H1 (cell line): ENCODE measurements around the gene PLCB4. TPM values are rescaled to one million over a fixed set of nuclear protein-coding genes. Genes with fewer than 3 reads are reported as not detected.

Experiments used
- CTCF ChIA-PET: fragments of 300-600 bp; sonication (Branson Sonifier 250); formaldehyde crosslinking; loops from one replicate; lab custom pipeline; 2021; ENCODE audit not compliant: partially characterized antibody; lab: Charles Lee
- POLR2A ChIA-PET: fragments of 300-600 bp; sonication (Branson Sonifier 250); formaldehyde crosslinking; loops from one replicate; lab custom pipeline; 2021; ENCODE audit warnings: inconsistent platforms; ENCODE audit not compliant: partially characterized antibody; lab: Charles Lee
- DNase-seq, 2 experiments: peaks; one replicate each; pipeline versions ENCODE4 v3.0.0 to v3.0.0-alpha.2; 2010 to 2022; ENCODE audit warnings: low spot score in 2 of 2, low read depth in 1 of 2, mixed read lengths in 1 of 2
- FAIRE-seq: peaks from 2 replicates; lab custom pipeline; 2011; peaks lifted over from hg19 to GRCh38; lab: Jason Lieb, UNC
- H2AFZ ChIP-seq: 2 replicates; pipeline ENCODE4 v1.8.1; 2012; ENCODE audit warnings: low read length, inconsistent platforms
- H2AK5ac ChIP-seq: 2 replicates; pipeline ENCODE4 v1.6.1; 2013; ENCODE audit warnings: low read depth, low read length
- H2BK120ac ChIP-seq: replicated peaks from 2 replicates; pipeline ENCODE3; 2013; ENCODE audit warnings: low read depth, low read length, inconsistent platforms
- H2BK12ac ChIP-seq: 2 replicates; pipeline ENCODE4 v1.6.1; 2013; ENCODE audit warnings: low read depth, low read length
- H2BK15ac ChIP-seq: 2 replicates; pipeline ENCODE4 v1.6.1; 2013; ENCODE audit warnings: low read length
- H2BK20ac ChIP-seq: 2 replicates; pipeline ENCODE4 v1.6.1; 2013; ENCODE audit warnings: low read length
- H2BK5ac ChIP-seq: 2 replicates; pipeline ENCODE4 v1.6.1; 2013; ENCODE audit warnings: low read depth, low read length
- H3K14ac ChIP-seq: 2 replicates; pipeline ENCODE4 v1.6.1; 2013; ENCODE audit warnings: inconsistent platforms; ENCODE audit not compliant: insufficient read length
- H3K18ac ChIP-seq: 2 replicates; pipeline ENCODE4 v1.6.1; 2013; ENCODE audit warnings: low read length; ENCODE audit errors: extremely low read depth
- H3K23ac ChIP-seq: 2 replicates; pipeline ENCODE4 v1.6.1; 2013; ENCODE audit warnings: inconsistent platforms; ENCODE audit not compliant: insufficient read length
- H3K23me2 ChIP-seq: 2 replicates; pipeline ENCODE4 v1.6.1; 2013; ENCODE audit warnings: low read depth, low read length
- H3K27ac ChIP-seq: 2 replicates; pipeline ENCODE4 v1.6.1; 2011; ENCODE audit warnings: low read depth, low read length, inconsistent platforms
- H3K27me3 ChIP-seq, 4 experiments: replicated peaks in 1 of 4; 1 replicate in 1 of 4; 2 replicates in 3 of 4; pipeline versions ENCODE4 v1.6.1 to v1.8.1; 2011 to 2013; ENCODE audit warnings: low read length in 3 of 4, mild to moderate bottlenecking in 3 of 4, inconsistent platforms in 2 of 4, mixed read lengths in 2 of 4, moderate library complexity in 1 of 4; ENCODE audit not compliant: control insufficient read depth in 3 of 4, insufficient read depth in 3 of 4; ENCODE audit errors: extremely low read depth in 1 of 4
- H3K36me3 ChIP-seq, 4 experiments: 2 replicates each; pipeline versions ENCODE4 v1.6.1 to v1.8.1; 2011 to 2013; ENCODE audit warnings: mild to moderate bottlenecking in 4 of 4, low read length in 3 of 4, moderate library complexity in 2 of 4, control low read depth in 1 of 4, inconsistent platforms in 1 of 4; ENCODE audit not compliant: insufficient read depth in 4 of 4, control insufficient read depth in 2 of 4
- H3K4ac ChIP-seq: replicated peaks from 2 replicates; pipeline ENCODE3; 2013; ENCODE audit warnings: low read length, low read depth, mixed read lengths, inconsistent platforms; ENCODE audit not compliant: insufficient read length
- H3K4me1 ChIP-seq, 4 experiments: replicated peaks in 1 of 4; 1 replicate in 1 of 4; 2 replicates in 3 of 4; pipeline versions ENCODE4 v1.6.1 to v1.8.1; 2011 to 2013; ENCODE audit warnings: low read length in 3 of 4, inconsistent platforms in 2 of 4, mixed read lengths in 1 of 4; ENCODE audit not compliant: insufficient read depth in 4 of 4, control insufficient read depth in 3 of 4
- H3K4me2 ChIP-seq, 2 experiments: 2 replicates each; pipeline versions ENCODE4 v1.6.1 to v1.8.1; 2011 to 2013; ENCODE audit warnings: low read depth in 2 of 2, low read length in 2 of 2, control low read depth in 1 of 2, inconsistent platforms in 1 of 2, mild to moderate bottlenecking in 1 of 2; ENCODE audit not compliant: insufficient read depth in 1 of 2
- H3K4me3 ChIP-seq, 4 experiments: fragments of 200-600, 300-600 bp in 1 of 4; sonication (generic), shearing (Covaris generic), sonication (Bioruptor Twin) in 1 of 4; 2 replicates each; pipeline versions ENCODE4 v1.5.1 to v1.8.1; 2011 to 2016; ENCODE audit warnings: low read length in 4 of 4, low read depth in 3 of 4, control low read depth in 2 of 4, inconsistent platforms in 2 of 4, mild to moderate bottlenecking in 2 of 4, mixed read lengths in 1 of 4, moderate library complexity in 1 of 4; ENCODE audit not compliant: insufficient read depth in 2 of 4; ENCODE audit errors: extremely low read depth in 1 of 4
- H3K56ac ChIP-seq: replicated peaks from 2 replicates; pipeline ENCODE3; 2013; ENCODE audit warnings: low read depth, mild to moderate bottlenecking, mixed read lengths, low read length, inconsistent platforms; ENCODE audit not compliant: insufficient read length
- H3K79me1 ChIP-seq: 2 replicates; pipeline ENCODE4 v1.6.1; 2013; ENCODE audit warnings: low read depth, low read length, control low read depth
- H3K79me2 ChIP-seq, 2 experiments: 2 replicates each; pipeline versions ENCODE4 v1.6.1 to v1.8.1; 2012 to 2013; ENCODE audit warnings: low read length in 2 of 2, mild to moderate bottlenecking in 2 of 2, inconsistent platforms in 1 of 2; ENCODE audit not compliant: insufficient read depth in 2 of 2, control insufficient read depth in 1 of 2
- H3K9ac ChIP-seq, 4 experiments: replicated peaks in 1 of 4; 1 replicate in 1 of 4; 2 replicates in 3 of 4; pipeline versions ENCODE4 v1.6.1 to v1.8.1; 2011 to 2013; ENCODE audit warnings: low read depth in 3 of 4, low read length in 3 of 4, control low read depth in 2 of 4, mild to moderate bottlenecking in 2 of 4, moderate library complexity in 2 of 4, inconsistent platforms in 1 of 4; ENCODE audit errors: extremely low read depth in 1 of 4
- H3K9me3 ChIP-seq, 2 experiments: 2 replicates each; pipeline versions ENCODE4 v1.6.1 to v1.8.1; 2012 to 2013; ENCODE audit warnings: mild to moderate bottlenecking in 2 of 2, moderate library complexity in 2 of 2, control low read depth in 1 of 2, inconsistent platforms in 1 of 2, low read depth in 1 of 2, low read length in 1 of 2, mixed read lengths in 1 of 2; ENCODE audit not compliant: insufficient read depth in 2 of 2
- H4K20me1 ChIP-seq, 2 experiments: replicated peaks in 1 of 2; 2 replicates each; pipeline versions ENCODE3 to v1.8.1; 2011 to 2013; ENCODE audit warnings: inconsistent platforms in 2 of 2, low read length in 2 of 2, mild to moderate bottlenecking in 1 of 2; ENCODE audit not compliant: insufficient read depth in 2 of 2, control insufficient read depth in 1 of 2
- H4K5ac ChIP-seq: 2 replicates; pipeline ENCODE4 v1.6.1; 2013; ENCODE audit warnings: low read length, low read depth, mixed read lengths, inconsistent platforms; ENCODE audit not compliant: insufficient read length
- H4K8ac ChIP-seq: 2 replicates; pipeline ENCODE4 v1.8.0; 2013; ENCODE audit warnings: mild to moderate bottlenecking, moderate library complexity, low read length, inconsistent platforms; ENCODE audit not compliant: insufficient read depth; ENCODE audit errors: extremely low read depth
- H4K91ac ChIP-seq: replicated peaks from 2 replicates; pipeline ENCODE3; 2013; ENCODE audit warnings: low read length, mixed read lengths, inconsistent platforms; ENCODE audit not compliant: insufficient read length
- ASH2L ChIP-seq: fragments of 200-600, 300-600 bp; sonication (generic); IDR thresholded peaks from one replicate; pipeline ENCODE4 v1.7.1; 2017; ENCODE audit warnings: low read length
- HDAC2 ChIP-seq, 2 experiments: fragments of 300-600 bp in 1 of 2; sonication (generic) in 1 of 2; IDR thresholded peaks; 2 replicates each; pipeline ENCODE4 v1.6.1; 2011 to 2012; ENCODE audit warnings: low read depth in 2 of 2, low read length in 2 of 2, mild to moderate bottlenecking in 2 of 2, moderate library complexity in 2 of 2, borderline replicate concordance in 1 of 2, inconsistent platforms in 1 of 2
- RFX5 ChIP-seq: IDR thresholded peaks from 2 replicates; pipeline ENCODE4 v1.6.1; 2011; ENCODE audit warnings: low read depth, low read length, improper control_type of control experiment, borderline replicate concordance
- polyA plus RNA-seq, 7 experiments: library from polyadenylated mRNA; depleted of rRNA in 3 of 7; stranded (reverse) in 5 of 7; unstranded in 2 of 7; fragments of >200 nt in 5 of 7; fragments of 200-250 nt in 2 of 7; gene quantifications; 1 replicate in 5 of 7; 2 replicates in 1 of 7; 4 replicates in 1 of 7; pipeline versions ENCODE4 v1.2.1 to v1.2.3, GENCODE V29; 2011 to 2013; ENCODE audit warnings: missing spikeins in 2 of 7, mixed read lengths in 2 of 7
- total RNA-seq: library from RNA; stranded (reverse); fragmentation: NEBNext Ultra II Directional; extraction: Animal tissue kit (Norgen Biotek cat#: 25700); gene quantifications from 2 replicates; pipeline ENCODE4 v1.2.1, GENCODE V29; 2021

Gene PLCB4
- total and polyA plus RNA-seq, 2 of the 8 experiments (the other 6 are each of a cell fraction or from before 2014, with no cell fraction given) = 3.2 to 14.1 TPM

DNA sequence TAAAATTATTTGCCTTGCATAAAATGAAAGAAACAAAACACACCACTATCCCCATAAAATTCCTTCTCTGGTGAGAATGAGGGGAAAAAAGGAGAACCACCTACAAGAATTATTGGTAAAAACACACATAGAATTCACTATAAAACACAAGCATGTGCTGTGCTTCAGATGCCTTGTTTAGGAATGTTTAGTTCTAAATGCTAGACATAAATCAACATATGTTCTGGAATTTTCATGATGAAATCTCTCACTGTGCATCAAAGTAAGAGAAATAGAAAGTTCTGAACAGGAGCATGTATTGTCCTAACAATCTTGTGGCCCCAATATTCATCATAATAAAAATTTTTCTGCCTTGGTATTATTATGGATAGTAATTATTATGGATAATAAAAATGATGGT is 111.0 kb downstream of the PLCB4 start:
- no peak overlapping the region for H2BK12ac ChIP-seq
- no peak overlapping the region for H2BK5ac ChIP-seq
- no peak overlapping the region for H3K14ac ChIP-seq
- no peak overlapping the region for H2BK120ac ChIP-seq
- H3K56ac ChIP-seq = no peak overlapping the region
- H3K79me1 ChIP-seq = no peaks in the 10 kb centered on the region; the same call in 1 of the 2 replicates
- no peak overlapping the region for H3K23ac ChIP-seq
- H4K8ac ChIP-seq = no peak overlapping the region
- no peak overlapping the region for H3K4ac ChIP-seq
- no peak overlapping the region for H4K91ac ChIP-seq
- no peaks in the 10 kb centered on the region for H3K9me3 ChIP-seq
- H4K20me1 ChIP-seq = no peaks in the 10 kb centered on the region
- ChIA-PET POLR2A (interaction anchor here (0.6 kb wide), 1 partner anchor 298 kb away, joined by 3 read pairs; no protein-coding TSS in a partner anchor), CTCF (interaction anchor here (1.0 to 1.5 kb wide), 3 partner anchors 12 to 368 kb away, joined by 3 to 4 read pairs (median 3); no protein-coding TSS in a partner anchor)
- no peak overlapping the region for H3K9ac ChIP-seq
- no peak overlapping the region for H2AK5ac ChIP-seq
- no peaks in the 10 kb centered on the region for H3K23me2 ChIP-seq
- DNase-seq (no peak), FAIRE-seq (no peak)
- H2BK15ac ChIP-seq = no peak overlapping the region
- H3K27me3 ChIP-seq = no peaks in the 10 kb centered on the region
- H3K36me3 ChIP-seq = no peaks in the 10 kb centered on the region
- peaks cover 0 to 4% of the 10 kb centered on the region in 2 experiments; a peak in 1 of 4 replicates for H3K79me2 ChIP-seq
- no peak overlapping the region for H2BK20ac ChIP-seq
- H2AFZ ChIP-seq = no peak overlapping the region
- H3K4me3 ChIP-seq = no peak overlapping the region
- no peak overlapping the region for H3K18ac ChIP-seq
- no peak overlapping the region for H4K5ac ChIP-seq
- peaks cover 0 to 12% (median 8%) of the 10 kb centered on the region in 4 experiments; a peak in 5 of 7 replicates for H3K4me1 ChIP-seq
- TF ChIP-seq HDAC2 (IDR thresholded peaks at IDR 0.05; ENCODE audit: borderline replicate concordance in 1 of 2, low read depth in 2 of 2, low read length in 2 of 2) (no peak), RFX5 (no peak), ASH2L (no peak)
- no peak overlapping the region for H3K27ac ChIP-seq
- peak overlapping the region in 1 of 2 experiments; percentile 41; a peak in 1 of 4 replicates for H3K4me2 ChIP-seq
